Cardiac fibroblast (primary cell): ENCODE results near the gene LSM3.

Experiments
- DNase-seq, 2 donors: peaks; one replicate each; pipeline versions ENCODE4 v3.0.0 to v3.0.0-alpha.2; 2010; ENCODE audit warnings: low read depth in 2 of 2
- H3K4me3 ChIP-seq, 2 donors: replicated peaks in 1 of 2; 1 replicate in 1 of 2; 2 replicates in 1 of 2; pipeline ENCODE4 v1.5.1; 2011; ENCODE audit warnings: low read depth in 2 of 2, low read length in 2 of 2, mild to moderate bottlenecking in 2 of 2, moderate library complexity in 1 of 2
- CTCF ChIP-seq: IDR thresholded peaks from one replicate; pipeline ENCODE4 v1.5.1; 2011; ENCODE audit warnings: low read depth, mild to moderate bottlenecking, low read length, inconsistent platforms

The LSM3 gene

GRCh38 chr3:14178247-14179113, at the start of gene LSM3, which contains the start of gene XPC:
TSS of gene LSM3 (plus strand) at chr3:14178817. CDS start at chr3:14178861, 44 bp downstream.
TSS of gene XPC (minus strand) at chr3:14178601. CDS start at chr3:14178568, 33 bp downstream.
- peak; percentile 99 to 100 for DNase-seq
- H3K4me3 ChIP-seq = peak within 1 kb of the TSS; percentile 89
- no peak for TF ChIP-seq CTCF

- TF ChIP-seq CTCF = no peak
- DNase-seq = no peak
- no peak overlapping the region for H3K4me3 ChIP-seq
These were observed 49.3 kb upstream of the LSM3 start for GRCh38 chr3:14129296-14129695.

GRCh38 chr3:14130230-14130629, 48.4 kb upstream of the LSM3 start:
- no peak for DNase-seq
- no peak for TF ChIP-seq CTCF
- H3K4me3 ChIP-seq = no peak overlapping the region

- no peak overlapping the region for H3K4me3 ChIP-seq
- TF ChIP-seq CTCF = no peak
- DNase-seq = no peak
These were observed 47.9 kb upstream of the LSM3 start for GRCh38 chr3:14130707-14131106.

- H3K4me3 ChIP-seq = no peak overlapping the region
- no peak for DNase-seq
- TF ChIP-seq CTCF = no peak
These were observed 47.5 kb upstream of the LSM3 start for GRCh38 chr3:14131134-14131533.

GRCh38 chr3:14132120-14132519, 46.5 kb upstream of the LSM3 start:
- no peak for DNase-seq
- no peak overlapping the region for H3K4me3 ChIP-seq
- no peak for TF ChIP-seq CTCF
